ENCODE data around the gene NR2C2. TPM values are rescaled to one million over a fixed set of nuclear protein-coding genes. Genes with fewer than 3 reads are reported as not detected.
A peak's percentile ranks its signal among the peaks of the same experiment; 100 is the strongest.

The NR2C2 gene
- polyA plus RNA-seq, 1 donor (not counting 4 experiments of a cell fraction or from before 2014, with no cell fraction given), result 9.4 TPM

DNA sequence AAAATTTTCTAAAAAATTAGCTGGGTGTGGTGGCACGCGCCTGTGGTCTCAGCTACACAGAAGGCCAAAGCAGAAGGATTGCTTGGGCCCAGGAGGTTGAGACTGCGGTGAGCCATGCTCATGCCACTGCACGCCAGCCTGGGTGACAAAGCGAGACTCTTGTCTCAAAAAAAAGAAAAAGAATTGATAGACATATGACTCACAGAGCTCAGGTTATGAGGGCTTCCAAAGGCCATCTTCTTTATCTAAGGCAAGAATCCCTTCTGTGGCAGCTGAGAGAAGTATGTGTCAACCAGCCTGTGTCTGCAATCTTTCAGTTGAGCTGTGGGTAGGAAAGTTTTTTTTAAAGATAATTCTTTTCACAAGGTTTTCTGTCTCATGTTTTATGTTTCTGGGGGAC, 63.8 kb downstream of the NR2C2 start:
- FAIRE-seq, result peak; percentile 44
- Histone ChIP-seq H3K36me3 (ENCODE audit: control insufficient read depth in 2 of 2, extremely low read depth in 1 of 2, insufficient read depth in 2 of 2, low read length in 2 of 2) (peaks cover 0 to 18% of the 10 kb centered on the region in 2 experiments), H3K4me2 (ENCODE audit: control insufficient read depth, extremely low read depth, insufficient read depth, low read depth, low read length) (peak overlapping the region; percentile 80), H3K9ac (ENCODE audit: control insufficient read depth, extremely low read depth, insufficient read depth, low read length) (peak overlapping the region; percentile 53), H3K4me1 (ENCODE audit: control insufficient read depth, extremely low read depth, insufficient read depth, low read length) (peaks cover 35% of the 10 kb centered on the region), H3K9me1 (ENCODE audit: control insufficient read depth, extremely low read depth, insufficient read depth, low read length) (no peaks in the 10 kb centered on the region), H3K9me3 (ENCODE audit: control insufficient read depth, low read depth, low read length) (no peaks in the 10 kb centered on the region), H3K79me2 (ENCODE audit: control insufficient read depth, insufficient read depth, low read length) (no peaks in the 10 kb centered on the region), H3K4me3 (ENCODE audit: control insufficient read depth in 2 of 3, extremely low read depth in 1 of 3, insufficient read depth in 2 of 3, low read depth in 1 of 3, low read length in 3 of 3) (peak overlapping the region in 1 of 3 experiments; percentile 24), H2AFZ (ENCODE audit: control insufficient read depth, low read length) (no peak overlapping the region), H3K27me3 (ENCODE audit: control insufficient read depth, extremely low read depth, insufficient read depth, low read length) (no peaks in the 10 kb centered on the region), H4K20me1 (ENCODE audit: control insufficient read depth, extremely low read depth, insufficient read depth, low read length) (peaks cover 5% of the 10 kb centered on the region), H3K27ac (ENCODE audit: control insufficient read depth, insufficient read depth, low read length) (peak overlapping the region; percentile 88)
- TF ChIP-seq, protein P1, sequence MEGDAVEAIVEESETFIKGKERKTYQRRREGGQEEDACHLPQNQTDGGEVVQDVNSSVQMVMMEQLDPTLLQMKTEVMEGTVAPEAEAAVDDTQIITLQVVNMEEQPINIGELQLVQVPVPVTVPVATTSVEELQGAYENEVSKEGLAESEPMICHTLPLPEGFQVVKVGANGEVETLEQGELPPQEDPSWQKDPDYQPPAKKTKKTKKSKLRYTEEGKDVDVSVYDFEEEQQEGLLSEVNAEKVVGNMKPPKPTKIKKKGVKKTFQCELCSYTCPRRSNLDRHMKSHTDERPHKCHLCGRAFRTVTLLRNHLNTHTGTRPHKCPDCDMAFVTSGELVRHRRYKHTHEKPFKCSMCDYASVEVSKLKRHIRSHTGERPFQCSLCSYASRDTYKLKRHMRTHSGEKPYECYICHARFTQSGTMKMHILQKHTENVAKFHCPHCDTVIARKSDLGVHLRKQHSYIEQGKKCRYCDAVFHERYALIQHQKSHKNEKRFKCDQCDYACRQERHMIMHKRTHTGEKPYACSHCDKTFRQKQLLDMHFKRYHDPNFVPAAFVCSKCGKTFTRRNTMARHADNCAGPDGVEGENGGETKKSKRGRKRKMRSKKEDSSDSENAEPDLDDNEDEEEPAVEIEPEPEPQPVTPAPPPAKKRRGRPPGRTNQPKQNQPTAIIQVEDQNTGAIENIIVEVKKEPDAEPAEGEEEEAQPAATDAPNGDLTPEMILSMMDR (optimal IDR thresholded peaks at IDR 0.05 in 1 of 3, IDR thresholded peaks at IDR 0.05 in 1 of 3, conservative IDR thresholded peaks at IDR 0.05 in 1 of 3; ENCODE audit: extremely low read depth in 1 of 3, insufficient read depth in 2 of 3, low read length in 3 of 3), result no peak
- no peak for TF ChIP-seq EZH2 (IDR thresholded peaks at IDR 0.05; ENCODE audit: low read length)
- DNase-seq (ENCODE audit: low read depth, low spot score), result peak; percentile 82
- dilution Hi-C loops (cut with MboI; ENCODE audit: extremely low pct_ligation_motif_present, low sequenced_read_pairs), result no loop called here

DNA sequence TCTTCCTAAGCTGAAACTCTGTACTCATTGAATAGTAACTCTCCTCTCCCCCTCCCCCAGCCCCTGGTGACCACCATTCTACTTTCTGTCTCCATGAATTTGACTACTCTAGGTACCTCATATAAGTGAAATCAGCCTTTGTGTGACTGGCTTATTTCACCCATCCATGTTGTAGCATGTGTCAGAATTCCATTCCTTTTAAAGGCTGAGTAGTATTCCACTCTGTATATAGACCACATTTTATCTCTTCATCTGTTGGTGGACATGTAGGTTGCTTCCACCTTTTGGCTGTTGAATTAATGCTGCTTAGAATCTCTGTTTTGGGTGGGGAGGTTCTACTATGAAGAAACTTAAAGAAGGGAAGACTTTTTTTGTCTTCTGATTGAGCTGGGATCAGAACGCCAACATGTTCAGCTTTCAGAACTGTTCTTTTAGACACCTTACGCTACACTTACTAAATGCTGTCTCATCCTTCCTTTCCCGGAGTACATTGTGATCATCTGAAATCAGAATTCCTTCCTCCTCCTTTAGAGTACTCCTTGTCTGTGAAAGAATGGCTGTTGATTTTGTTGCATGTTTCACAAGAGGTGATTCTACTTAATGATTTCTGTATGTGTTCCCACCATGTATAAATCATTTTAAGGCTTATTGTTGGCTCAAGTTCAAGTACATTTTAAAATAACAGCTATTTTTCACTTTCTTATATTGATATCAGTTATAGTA, 67.4 kb downstream of the NR2C2 start:
- peaks cover 35% of the 10 kb centered on the region for H3K4me1 ChIP-seq (ENCODE audit: control insufficient read depth, extremely low read depth, insufficient read depth, low read length)
- H3K4me3 ChIP-seq (ENCODE audit: control insufficient read depth in 2 of 3, extremely low read depth in 1 of 3, insufficient read depth in 2 of 3, low read depth in 1 of 3, low read length in 3 of 3), result no peak overlapping the region
- H3K4me2 ChIP-seq (ENCODE audit: control insufficient read depth, extremely low read depth, insufficient read depth, low read depth, low read length), result no peak overlapping the region
- no peak overlapping the region for H3K27ac ChIP-seq (ENCODE audit: control insufficient read depth, insufficient read depth, low read length)
- H3K9ac ChIP-seq (ENCODE audit: control insufficient read depth, extremely low read depth, insufficient read depth, low read length), result no peak overlapping the region
- no peak for TF ChIP-seq EZH2 (IDR thresholded peaks at IDR 0.05; ENCODE audit: low read length)
- TF ChIP-seq, protein P1 (optimal IDR thresholded peaks at IDR 0.05 in 1 of 3, IDR thresholded peaks at IDR 0.05 in 1 of 3, conservative IDR thresholded peaks at IDR 0.05 in 1 of 3; ENCODE audit: extremely low read depth in 1 of 3, insufficient read depth in 2 of 3, low read length in 3 of 3), result no peak
- FAIRE-seq (no peak), DNase-seq (ENCODE audit: low read depth, low spot score) (no peak)
- dilution Hi-C loops (cut with MboI; ENCODE audit: extremely low pct_ligation_motif_present, low sequenced_read_pairs), result no loop called here
- no peaks in the 10 kb centered on the region for H3K9me3 ChIP-seq (ENCODE audit: control insufficient read depth, low read depth, low read length)
- no peaks in the 10 kb centered on the region for H3K9me1 ChIP-seq (ENCODE audit: control insufficient read depth, extremely low read depth, insufficient read depth, low read length)
- peaks cover 5% of the 10 kb centered on the region for H4K20me1 ChIP-seq (ENCODE audit: control insufficient read depth, extremely low read depth, insufficient read depth, low read length)
- H3K36me3 ChIP-seq (ENCODE audit: control insufficient read depth in 2 of 2, extremely low read depth in 1 of 2, insufficient read depth in 2 of 2, low read length in 2 of 2), result peaks cover 5 to 24% of the 10 kb centered on the region in 2 experiments
- H2AFZ ChIP-seq (ENCODE audit: control insufficient read depth, low read length), result no peak overlapping the region
- no peaks in the 10 kb centered on the region for H3K79me2 ChIP-seq (ENCODE audit: control insufficient read depth, insufficient read depth, low read length)
- H3K27me3 ChIP-seq (ENCODE audit: control insufficient read depth, extremely low read depth, insufficient read depth, low read length), result no peaks in the 10 kb centered on the region

All from keratinocyte (primary cell).